ENCODE data around the gene KSR2.

DNA sequence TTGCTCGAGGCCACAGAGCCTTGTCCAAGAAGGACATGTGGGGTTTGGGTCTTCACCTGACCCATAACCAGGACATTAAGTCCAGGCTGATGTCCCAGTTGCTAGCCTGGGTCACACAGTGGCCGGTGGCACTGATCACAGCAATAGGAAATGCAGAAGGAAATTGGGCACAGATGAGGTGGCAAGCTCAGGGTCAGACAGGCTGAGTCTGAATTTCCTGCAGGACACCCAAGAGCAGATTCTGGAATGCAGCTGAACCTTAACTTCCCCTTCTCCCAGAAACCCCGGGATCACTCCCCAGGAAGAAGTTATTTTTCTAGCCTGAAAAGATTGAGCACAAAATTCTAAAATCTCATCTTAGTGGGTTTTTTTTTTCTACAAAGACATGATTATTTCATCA is 199.9 kb downstream of the KSR2 start:
- TF ChIP-seq, protein P1, sequence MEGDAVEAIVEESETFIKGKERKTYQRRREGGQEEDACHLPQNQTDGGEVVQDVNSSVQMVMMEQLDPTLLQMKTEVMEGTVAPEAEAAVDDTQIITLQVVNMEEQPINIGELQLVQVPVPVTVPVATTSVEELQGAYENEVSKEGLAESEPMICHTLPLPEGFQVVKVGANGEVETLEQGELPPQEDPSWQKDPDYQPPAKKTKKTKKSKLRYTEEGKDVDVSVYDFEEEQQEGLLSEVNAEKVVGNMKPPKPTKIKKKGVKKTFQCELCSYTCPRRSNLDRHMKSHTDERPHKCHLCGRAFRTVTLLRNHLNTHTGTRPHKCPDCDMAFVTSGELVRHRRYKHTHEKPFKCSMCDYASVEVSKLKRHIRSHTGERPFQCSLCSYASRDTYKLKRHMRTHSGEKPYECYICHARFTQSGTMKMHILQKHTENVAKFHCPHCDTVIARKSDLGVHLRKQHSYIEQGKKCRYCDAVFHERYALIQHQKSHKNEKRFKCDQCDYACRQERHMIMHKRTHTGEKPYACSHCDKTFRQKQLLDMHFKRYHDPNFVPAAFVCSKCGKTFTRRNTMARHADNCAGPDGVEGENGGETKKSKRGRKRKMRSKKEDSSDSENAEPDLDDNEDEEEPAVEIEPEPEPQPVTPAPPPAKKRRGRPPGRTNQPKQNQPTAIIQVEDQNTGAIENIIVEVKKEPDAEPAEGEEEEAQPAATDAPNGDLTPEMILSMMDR (IDR thresholded peaks at IDR 0.05): no peak
- no peak for TF ChIP-seq POLR2A (IDR thresholded peaks at IDR 0.05)

Measured in ovary (tissue), 3 donors.